OCI-LY1 (cell line): Measurements from ENCODE around the gene KY.

Experiments used
- EZH2 ChIP-seq: fragments of 200-600 bp; sonication (generic), shearing (Covaris generic); IDR thresholded peaks from 2 replicates; pipeline ENCODE4 v1.8.0; 2017; ENCODE audit warnings: borderline replicate concordance, mixed run types, mild to moderate bottlenecking, antibody characterized with exemption, low read length, moderate library complexity, mixed read lengths
- TF ChIP-seq, protein P1 (sequence below): fragments of 200-600 bp; sonication (generic), shearing (Covaris generic); IDR thresholded peaks from 2 replicates; pipeline ENCODE4 v1.5.1; 2017; ENCODE audit warnings: mild to moderate bottlenecking, antibody characterized with exemption, low read length, moderate library complexity, mixed read lengths

DNA sequence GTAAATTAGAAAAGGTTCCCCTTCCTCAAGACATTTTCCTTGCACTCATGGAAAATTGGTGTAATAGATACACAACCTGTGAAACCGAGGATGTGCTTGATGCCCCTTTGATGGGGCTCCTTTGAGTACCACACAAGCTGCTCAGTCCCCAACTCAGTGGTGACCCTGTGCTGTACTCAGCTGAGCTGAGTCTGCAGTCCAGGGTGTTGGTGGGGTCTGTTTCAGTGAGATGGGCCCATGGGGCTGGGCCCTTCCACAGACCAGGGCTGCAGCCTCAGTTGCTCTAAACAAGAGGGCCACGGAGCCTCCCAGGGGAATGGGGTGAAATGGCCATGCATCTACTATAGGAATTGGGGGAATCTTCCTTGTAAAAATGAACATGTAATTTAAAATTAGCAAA lies 39.3 kb downstream of the KY start:
- TF ChIP-seq, protein P1, sequence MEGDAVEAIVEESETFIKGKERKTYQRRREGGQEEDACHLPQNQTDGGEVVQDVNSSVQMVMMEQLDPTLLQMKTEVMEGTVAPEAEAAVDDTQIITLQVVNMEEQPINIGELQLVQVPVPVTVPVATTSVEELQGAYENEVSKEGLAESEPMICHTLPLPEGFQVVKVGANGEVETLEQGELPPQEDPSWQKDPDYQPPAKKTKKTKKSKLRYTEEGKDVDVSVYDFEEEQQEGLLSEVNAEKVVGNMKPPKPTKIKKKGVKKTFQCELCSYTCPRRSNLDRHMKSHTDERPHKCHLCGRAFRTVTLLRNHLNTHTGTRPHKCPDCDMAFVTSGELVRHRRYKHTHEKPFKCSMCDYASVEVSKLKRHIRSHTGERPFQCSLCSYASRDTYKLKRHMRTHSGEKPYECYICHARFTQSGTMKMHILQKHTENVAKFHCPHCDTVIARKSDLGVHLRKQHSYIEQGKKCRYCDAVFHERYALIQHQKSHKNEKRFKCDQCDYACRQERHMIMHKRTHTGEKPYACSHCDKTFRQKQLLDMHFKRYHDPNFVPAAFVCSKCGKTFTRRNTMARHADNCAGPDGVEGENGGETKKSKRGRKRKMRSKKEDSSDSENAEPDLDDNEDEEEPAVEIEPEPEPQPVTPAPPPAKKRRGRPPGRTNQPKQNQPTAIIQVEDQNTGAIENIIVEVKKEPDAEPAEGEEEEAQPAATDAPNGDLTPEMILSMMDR, result no peak
- TF ChIP-seq EZH2, result no peak
